GM18951 (cell line): Measurements from ENCODE around the gene NARS2.
"Not testable (repeated sequence)": the region's sequence is repeated elsewhere in the genome, so short reads cannot be mapped to it uniquely, and the experiment has no call there.

Experiments
- POLR2A ChIP-seq: IDR thresholded peaks from 4 replicates; pipeline ENCODE4 v1.6.1; 2011; ENCODE audit warnings: mild to moderate bottlenecking; ENCODE audit not compliant: insufficient read length, insufficient read depth; ENCODE audit errors: extremely low read depth
- in situ Hi-C: fragments of 300-500 bp; cut with MboI; formaldehyde crosslinking; loops from one replicate; pipeline ENCODE4 v1.12.0; 2022; ENCODE audit warnings: low sequenced_read_pairs, mixed read lengths, inconsistent platforms; ENCODE audit not compliant: unreplicated experiment

The NARS2 gene

GRCh38 chr11:78541537-78541936, 33.1 kb downstream of the NARS2 start:
- no peak for TF ChIP-seq POLR2A
- in situ Hi-C loops: loop anchor here (10.0 kb wide), 1 partner anchor 127 kb away; the partner anchor contains the start of gene GAB2

GRCh38 chr11:78540256-78540655, 34.4 kb downstream of the NARS2 start:
- TF ChIP-seq POLR2A: no peak
- in situ Hi-C loops: loop anchor here (10.0 kb wide), 1 partner anchor 125 kb away; the partner anchor contains the start of gene GAB2

GRCh38 chr11:78539506-78539905, 35.2 kb downstream of the NARS2 start:
- no peak for TF ChIP-seq POLR2A
- in situ Hi-C loops: no loop called here

GRCh38 chr11:78536933-78537332, 37.7 kb downstream of the NARS2 start:
- in situ Hi-C loops: no loop called here
- no peak for TF ChIP-seq POLR2A

GRCh38 chr11:78535920-78536319, 38.7 kb downstream of the NARS2 start:
- no peak for TF ChIP-seq POLR2A
- in situ Hi-C loops: no loop called here

- in situ Hi-C loops: no loop called here
- TF ChIP-seq POLR2A: no peak
Observed at GRCh38 chr11:78535027-78535426, 39.6 kb downstream of the NARS2 start.

- TF ChIP-seq POLR2A: no peak
- in situ Hi-C loops: no loop called here
Observed at GRCh38 chr11:78533399-78533798, 41.3 kb downstream of the NARS2 start.

GRCh38 chr11:78532991-78533390, 41.7 kb downstream of the NARS2 start:
- in situ Hi-C loops: no loop called here
- TF ChIP-seq POLR2A: no peak

- no peak for TF ChIP-seq POLR2A
- in situ Hi-C loops: no loop called here
Observed at GRCh38 chr11:78526497-78527146, 48.0 kb downstream of the NARS2 start.

GRCh38 chr11:78525720-78526119, 48.9 kb downstream of the NARS2 start:
- TF ChIP-seq POLR2A: no peak
- in situ Hi-C loops: no loop called here

- no peak for TF ChIP-seq POLR2A
- in situ Hi-C loops: no loop called here
Observed at GRCh38 chr11:78520230-78520629, 54.4 kb downstream of the NARS2 start.

GRCh38 chr11:78516281-78516680, 58.4 kb downstream of the NARS2 start:
- no peak for TF ChIP-seq POLR2A
- in situ Hi-C loops: no loop called here

GRCh38 chr11:78514922-78515502, 59.7 kb downstream of the NARS2 start:
- in situ Hi-C loops: no loop called here
- TF ChIP-seq POLR2A: no peak

- in situ Hi-C loops: not testable (repeated sequence)
Observed at GRCh38 chr11:78513085-78513484, 61.6 kb downstream of the NARS2 start.
